Measurements from ENCODE around the gene PHACTR3. TPM values are rescaled to one million over a fixed set of nuclear protein-coding genes. Genes with fewer than 3 reads are reported as not detected.

PHACTR3 gene
- total RNA-seq, 4 donors from 2014 or later: 2.4 to 12.8 (median 9.7) TPM

DNA sequence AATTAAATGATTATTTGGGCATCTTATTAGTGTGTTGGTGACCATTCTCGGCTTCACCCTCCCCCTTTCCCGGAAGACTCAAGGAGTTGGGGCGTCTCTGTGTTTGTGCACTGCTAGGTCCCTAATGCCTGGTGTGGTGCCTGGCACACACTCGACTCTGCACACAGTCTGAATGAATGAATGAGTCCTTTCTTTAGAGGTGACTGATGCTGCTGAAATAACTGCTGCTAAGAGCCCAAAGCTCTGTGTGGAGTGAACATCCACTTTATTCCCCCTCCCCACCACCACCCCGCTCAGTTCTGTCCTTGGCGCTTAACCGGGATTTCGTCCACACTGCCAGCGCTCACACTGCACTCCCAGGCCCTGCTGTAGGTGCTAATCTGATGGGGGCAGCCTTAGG, 1.2 kb upstream of the PHACTR3 start:
- Histone ChIP-seq H3K36me3 (no peaks in the 10 kb centered on the region), H3K4me3 (no peak overlapping the region), H3K4me1 (peaks cover 11% of the 10 kb centered on the region), H3K27ac (no peak overlapping the region), H3K27me3 (peaks cover 95% of the 10 kb centered on the region), H3K9me3 (no peaks in the 10 kb centered on the region)
- 83% methylated on average over 9 of the region's 9 CpGs for WGBS
- DNase-seq (ENCODE audit: low spot score in 2 of 2): no peak
- TF ChIP-seq EP300 (IDR thresholded peaks at IDR 0.05) (no peak), POLR2AphosphoS5 (IDR thresholded peaks at IDR 0.05) (no peak), POLR2A (IDR thresholded peaks at IDR 0.05) (no peak)
- TF ChIP-seq, protein P1, sequence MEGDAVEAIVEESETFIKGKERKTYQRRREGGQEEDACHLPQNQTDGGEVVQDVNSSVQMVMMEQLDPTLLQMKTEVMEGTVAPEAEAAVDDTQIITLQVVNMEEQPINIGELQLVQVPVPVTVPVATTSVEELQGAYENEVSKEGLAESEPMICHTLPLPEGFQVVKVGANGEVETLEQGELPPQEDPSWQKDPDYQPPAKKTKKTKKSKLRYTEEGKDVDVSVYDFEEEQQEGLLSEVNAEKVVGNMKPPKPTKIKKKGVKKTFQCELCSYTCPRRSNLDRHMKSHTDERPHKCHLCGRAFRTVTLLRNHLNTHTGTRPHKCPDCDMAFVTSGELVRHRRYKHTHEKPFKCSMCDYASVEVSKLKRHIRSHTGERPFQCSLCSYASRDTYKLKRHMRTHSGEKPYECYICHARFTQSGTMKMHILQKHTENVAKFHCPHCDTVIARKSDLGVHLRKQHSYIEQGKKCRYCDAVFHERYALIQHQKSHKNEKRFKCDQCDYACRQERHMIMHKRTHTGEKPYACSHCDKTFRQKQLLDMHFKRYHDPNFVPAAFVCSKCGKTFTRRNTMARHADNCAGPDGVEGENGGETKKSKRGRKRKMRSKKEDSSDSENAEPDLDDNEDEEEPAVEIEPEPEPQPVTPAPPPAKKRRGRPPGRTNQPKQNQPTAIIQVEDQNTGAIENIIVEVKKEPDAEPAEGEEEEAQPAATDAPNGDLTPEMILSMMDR (IDR thresholded peaks at IDR 0.05): no peak

GRCh38 chr20:59604741-59605600, 631 bp downstream of the PHACTR3 start:
- WGBS: 11% methylated on average over 19 of the region's 88 CpGs
- Histone ChIP-seq H3K4me3 (peak overlapping the region; percentile 26), H3K4me1 (peaks cover 11% of the 10 kb centered on the region), H3K27me3 (peaks cover 95% of the 10 kb centered on the region), H3K36me3 (no peaks in the 10 kb centered on the region), H3K27ac (no peak overlapping the region), H3K9me3 (no peaks in the 10 kb centered on the region)
- DNase-seq (ENCODE audit: low spot score in 2 of 2): no peak
- TF ChIP-seq EP300 (IDR thresholded peaks at IDR 0.05) (no peak), POLR2AphosphoS5 (IDR thresholded peaks at IDR 0.05) (no peak), POLR2A (IDR thresholded peaks at IDR 0.05) (no peak)
- TF ChIP-seq, protein P1 (IDR thresholded peaks at IDR 0.05): no peak

- WGBS: 38% methylated on average over 12 of the region's 26 CpGs
- Histone ChIP-seq H3K4me3 (peak overlapping the region; percentile 26), H3K36me3 (no peaks in the 10 kb centered on the region), H3K27ac (no peak overlapping the region), H3K9me3 (no peaks in the 10 kb centered on the region), H3K27me3 (peaks cover 98% of the 10 kb centered on the region), H3K4me1 (peaks cover 11% of the 10 kb centered on the region)
- DNase-seq (ENCODE audit: low spot score in 2 of 2): no peak
- TF ChIP-seq EP300 (IDR thresholded peaks at IDR 0.05) (no peak), POLR2A (IDR thresholded peaks at IDR 0.05) (no peak), POLR2AphosphoS5 (IDR thresholded peaks at IDR 0.05) (no peak)
- TF ChIP-seq, protein P1 (IDR thresholded peaks at IDR 0.05): no peak
These were observed 1.4 kb downstream of the PHACTR3 start for GRCh38 chr20:59605601-59606364.

GRCh38 chr20:59606566-59606965, 2.2 kb downstream of the PHACTR3 start:
- Histone ChIP-seq H3K4me1 (peaks cover 11% of the 10 kb centered on the region), H3K9me3 (no peaks in the 10 kb centered on the region), H3K4me3 (no peak overlapping the region), H3K27me3 (peaks cover 99% of the 10 kb centered on the region), H3K27ac (no peak overlapping the region), H3K36me3 (no peaks in the 10 kb centered on the region)
- DNase-seq (ENCODE audit: low spot score in 2 of 2): no peak
- 80% methylated on average over 4 of the region's 4 CpGs for WGBS
- TF ChIP-seq EP300 (IDR thresholded peaks at IDR 0.05) (no peak), POLR2A (IDR thresholded peaks at IDR 0.05) (no peak), POLR2AphosphoS5 (IDR thresholded peaks at IDR 0.05) (no peak)
- TF ChIP-seq, protein P1 (IDR thresholded peaks at IDR 0.05): no peak

DNA sequence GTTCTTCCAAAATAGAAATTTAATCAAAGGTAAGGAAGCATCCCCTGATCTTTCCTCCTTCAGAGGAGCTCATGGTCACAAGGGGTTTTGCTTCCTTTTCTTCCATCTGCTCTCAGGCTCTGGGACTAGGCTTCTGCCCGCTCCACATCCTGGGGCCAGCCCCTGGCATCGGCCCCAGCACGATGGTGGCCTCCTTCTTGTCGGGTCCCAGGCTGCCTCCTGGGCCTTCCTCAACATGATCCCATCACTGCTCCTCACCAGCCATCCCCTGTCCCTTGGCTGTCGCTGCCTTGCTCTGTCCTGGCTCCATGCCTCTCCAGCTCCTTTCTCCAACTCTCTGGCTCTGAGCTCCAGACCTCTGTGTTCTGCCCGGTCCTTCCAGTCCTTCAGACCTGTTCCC, 4.1 kb downstream of the PHACTR3 start:
- TF ChIP-seq POLR2A (IDR thresholded peaks at IDR 0.05) (no peak), POLR2AphosphoS5 (IDR thresholded peaks at IDR 0.05) (no peak), EP300 (IDR thresholded peaks at IDR 0.05) (no peak)
- TF ChIP-seq, protein P1 (IDR thresholded peaks at IDR 0.05): no peak
- 91% methylated on average over 6 of the region's 6 CpGs for WGBS
- H3K27me3 ChIP-seq: peaks cover 82% of the 10 kb centered on the region

More for the DNA sequence above, 4.1 kb downstream of the PHACTR3 start:
- Histone ChIP-seq H3K4me1 (peaks cover 11% of the 10 kb centered on the region), H3K4me3 (no peak overlapping the region), H3K36me3 (no peaks in the 10 kb centered on the region), H3K9me3 (no peaks in the 10 kb centered on the region), H3K27ac (no peak overlapping the region)
- no peak for DNase-seq (ENCODE audit: low spot score in 2 of 2)

All from suprapubic skin (tissue), 4 donors.